ENCODE measurements around the gene FN3KRP.

Gene FN3KRP

GRCh38 chr17:82750241-82750908 is 33.9 kb downstream of the FN3KRP start:
- Histone ChIP-seq H3K27me3 (no peaks in the 10 kb centered on the region), H3K9me3 (peaks cover 0 to 10% (median 0%) of the 10 kb centered on the region in 3 donors), H3K27ac (peak overlapping the region in 1 of 2 donors; percentile 43), H3K36me3 (no peaks in the 10 kb centered on the region), H3K4me3 (no peak overlapping the region), H3K4me1 (peaks cover 0 to 25% (median 17%) of the 10 kb centered on the region in 4 donors)
- intact Hi-C loops (cut with DNase I; ENCODE audit: low total_unique reads), result loop anchor here (5.0 kb wide), 2 partner anchors 53 to 103 kb away; partner anchors contain the start of genes RAB40B and WDR45B
- DNase-seq, result no peak
- TF ChIP-seq CTCF (IDR thresholded peaks at IDR 0.05), result no peak

GRCh38 chr17:82751171-82751570 is 34.7 kb downstream of the FN3KRP start:
- Histone ChIP-seq H3K4me3 (peak overlapping the region; percentile 80 to 86), H3K27me3 (no peaks in the 10 kb centered on the region), H3K9me3 (peaks cover 0 to 3% (median 0%) of the 10 kb centered on the region in 3 donors), H3K4me1 (peaks cover 0 to 25% (median 17%) of the 10 kb centered on the region in 4 donors), H3K27ac (peak overlapping the region; percentile 81), H3K36me3 (peaks cover 0 to 3% (median 0%) of the 10 kb centered on the region in 3 donors)
- TF ChIP-seq CTCF (IDR thresholded peaks at IDR 0.05), result no peak
- no peak for DNase-seq
- intact Hi-C loops (cut with DNase I; ENCODE audit: low total_unique reads), result loop anchor here (5.0 kb wide), 2 partner anchors 54 to 104 kb away; partner anchors contain the start of genes RAB40B and WDR45B

- Histone ChIP-seq H3K9me3 (no peaks in the 10 kb centered on the region), H3K4me1 (peaks cover 0 to 25% (median 17%) of the 10 kb centered on the region in 4 donors), H3K36me3 (peaks cover 0 to 7% (median under 1%) of the 10 kb centered on the region in 3 donors), H3K27me3 (no peaks in the 10 kb centered on the region), H3K4me3 (peak within 1 kb of the TSS; percentile 80 to 86), H3K27ac (peak within 1 kb of the TSS; percentile 81)
- TF ChIP-seq CTCF (IDR thresholded peaks at IDR 0.05), result no peak
- intact Hi-C loops (cut with DNase I; ENCODE audit: low total_unique reads), result loop anchor here (5.0 kb wide), 2 partner anchors 54 to 104 kb away; partner anchors contain the start of genes RAB40B and WDR45B
- DNase-seq, result peak; percentile 83 to 94
Observed at GRCh38 chr17:82751571-82752370, 35.3 kb downstream of the FN3KRP start, which contains the start of gene TBCD. Gene TBCD (plus strand): TSS chr17:82752065. CDS start chr17:82752194, 129 bp downstream.

- H3K4me1 ChIP-seq, result peaks cover 0 to 25% (median 17%) of the 10 kb centered on the region in 4 donors
- intact Hi-C loops (cut with DNase I; ENCODE audit: low total_unique reads), result loop anchor here (5.0 kb wide), 2 partner anchors 55 to 105 kb away; partner anchors contain the start of genes RAB40B and WDR45B
- no peak for TF ChIP-seq CTCF (IDR thresholded peaks at IDR 0.05)
- peak overlapping the region; percentile 80 to 86 for H3K4me3 ChIP-seq
- peak overlapping the region; percentile 81 for H3K27ac ChIP-seq
- DNase-seq, result no peak
- H3K9me3 ChIP-seq, result no peaks in the 10 kb centered on the region
- peaks cover 0 to 7% (median 5%) of the 10 kb centered on the region in 3 donors for H3K36me3 ChIP-seq
- no peaks in the 10 kb centered on the region for H3K27me3 ChIP-seq
Observed at GRCh38 chr17:82752371-82753200, 36.1 kb downstream of the FN3KRP start.

- DNase-seq, result no peak
- Histone ChIP-seq H3K4me3 (peak overlapping the region; percentile 80 to 86), H3K4me1 (peaks cover 0 to 25% (median 17%) of the 10 kb centered on the region in 4 donors), H3K9me3 (no peaks in the 10 kb centered on the region), H3K27ac (no peak overlapping the region), H3K27me3 (no peaks in the 10 kb centered on the region), H3K36me3 (peaks cover 0 to 7% (median 5%) of the 10 kb centered on the region in 3 donors)
- TF ChIP-seq CTCF (IDR thresholded peaks at IDR 0.05), result no peak
- intact Hi-C loops (cut with DNase I; ENCODE audit: low total_unique reads), result loop anchor here (5.0 kb wide), 2 partner anchors 56 to 106 kb away; partner anchors contain the start of genes RAB40B and WDR45B
Observed at GRCh38 chr17:82753201-82753464, 36.6 kb downstream of the FN3KRP start.
